ENCODE results near the gene TMEM38A. TPM values are rescaled to one million over a fixed set of nuclear protein-coding genes. Genes with fewer than 3 reads are reported as not detected.

TMEM38A gene
- total RNA-seq, 1 experiment from 2014 or later: 20.1 TPM

GRCh38 chr19:16624236-16624635 lies 36.7 kb upstream of the TMEM38A start:
- CTCF ChIA-PET: no interaction called here

GRCh38 chr19:16625163-16625958 lies 35.6 kb upstream of the TMEM38A start:
- H3K27ac Mint-ChIP-seq (ENCODE audit: unreplicated experiment): no peak overlapping the region
- peaks cover 29% of the 10 kb centered on the region for H3K36me3 Mint-ChIP-seq (ENCODE audit: insufficient read depth, unreplicated experiment)
- CTCF ChIA-PET: interaction anchor here (0.5 to 0.7 kb wide), 2 partner anchors 52 to 72 kb away, joined by 3 to 5 read pairs; no protein-coding TSS in a partner anchor
- H3K4me1 Mint-ChIP-seq (ENCODE audit: low read depth, unreplicated experiment): peaks cover 23% of the 10 kb centered on the region
- H3K4me3 Mint-ChIP-seq (ENCODE audit: low read depth, unreplicated experiment): no peak overlapping the region
- H3K27me3 Mint-ChIP-seq (ENCODE audit: unreplicated experiment): no peaks in the 10 kb centered on the region
- TF ChIP-seq CTCF (IDR thresholded peaks at IDR 0.05; ENCODE audit: unreplicated experiment): no peak
- no TSS peak for BruUV-seq (replicated peaks)
- no peaks in the 10 kb centered on the region for H3K9me3 Mint-ChIP-seq (ENCODE audit: low read depth, unreplicated experiment)
- DNase-seq: no peak
- intact Hi-C loops (cut with micrococcal nuclease; ENCODE audit: unreplicated experiment): no loop called here

More at GRCh38 chr19:16624236-16624635, 36.7 kb upstream of the TMEM38A start:
- peaks cover 28% of the 10 kb centered on the region for H3K36me3 Mint-ChIP-seq (ENCODE audit: insufficient read depth, unreplicated experiment)
- H3K27me3 Mint-ChIP-seq (ENCODE audit: unreplicated experiment): no peaks in the 10 kb centered on the region
- intact Hi-C loops (cut with micrococcal nuclease; ENCODE audit: unreplicated experiment): no loop called here
- H3K4me1 Mint-ChIP-seq (ENCODE audit: low read depth, unreplicated experiment): peaks cover 31% of the 10 kb centered on the region
- no peaks in the 10 kb centered on the region for H3K9me3 Mint-ChIP-seq (ENCODE audit: low read depth, unreplicated experiment)
- no peak overlapping the region for H3K4me3 Mint-ChIP-seq (ENCODE audit: low read depth, unreplicated experiment)
- TF ChIP-seq CTCF (IDR thresholded peaks at IDR 0.05; ENCODE audit: unreplicated experiment): no peak
- BruUV-seq (replicated peaks): no TSS peak
- no peak overlapping the region for H3K27ac Mint-ChIP-seq (ENCODE audit: unreplicated experiment)
- no peak for DNase-seq

GRCh38 chr19:16626796-16627192 lies 34.1 kb upstream of the TMEM38A start:
- intact Hi-C loops (cut with micrococcal nuclease; ENCODE audit: unreplicated experiment): no loop called here
- BruUV-seq (replicated peaks): no TSS peak
- Mint-ChIP-seq H3K36me3 (ENCODE audit: insufficient read depth, unreplicated experiment) (peaks cover 29% of the 10 kb centered on the region), H3K27me3 (ENCODE audit: unreplicated experiment) (no peaks in the 10 kb centered on the region), H3K9me3 (ENCODE audit: low read depth, unreplicated experiment) (no peaks in the 10 kb centered on the region), H3K4me1 (ENCODE audit: low read depth, unreplicated experiment) (peaks cover 12% of the 10 kb centered on the region), H3K27ac (ENCODE audit: unreplicated experiment) (peak overlapping the region; percentile 67), H3K4me3 (ENCODE audit: low read depth, unreplicated experiment) (peak overlapping the region; percentile 85)
- no peak for DNase-seq
- CTCF ChIA-PET: no interaction called here
- TF ChIP-seq CTCF (IDR thresholded peaks at IDR 0.05; ENCODE audit: unreplicated experiment): no peak

GRCh38 chr19:16627193-16627927 lies 33.6 kb upstream of the TMEM38A start:
- Mint-ChIP-seq H3K4me3 (ENCODE audit: low read depth, unreplicated experiment) (peak overlapping the region; percentile 85), H3K27me3 (ENCODE audit: unreplicated experiment) (no peaks in the 10 kb centered on the region), H3K4me1 (ENCODE audit: low read depth, unreplicated experiment) (peaks cover 9% of the 10 kb centered on the region), H3K9me3 (ENCODE audit: low read depth, unreplicated experiment) (no peaks in the 10 kb centered on the region), H3K36me3 (ENCODE audit: insufficient read depth, unreplicated experiment) (peaks cover 35% of the 10 kb centered on the region), H3K27ac (ENCODE audit: unreplicated experiment) (peak overlapping the region; percentile 67)
- CTCF ChIA-PET: no interaction called here
- intact Hi-C loops (cut with micrococcal nuclease; ENCODE audit: unreplicated experiment): no loop called here
- no peak for TF ChIP-seq CTCF (IDR thresholded peaks at IDR 0.05; ENCODE audit: unreplicated experiment)
- DNase-seq: no peak
- no TSS peak for BruUV-seq (replicated peaks)
